HG03280 (cell line): ENCODE data around the gene TRAPPC3.

Experiments
- ATAC-seq: cut with Tn5 transposase; IDR thresholded peaks from one replicate; pipeline ENCODE4 v1.9.1; 2021; ENCODE audit warnings: mild to moderate bottlenecking, moderate library complexity; ENCODE audit not compliant: unreplicated experiment

The TRAPPC3 gene

DNA sequence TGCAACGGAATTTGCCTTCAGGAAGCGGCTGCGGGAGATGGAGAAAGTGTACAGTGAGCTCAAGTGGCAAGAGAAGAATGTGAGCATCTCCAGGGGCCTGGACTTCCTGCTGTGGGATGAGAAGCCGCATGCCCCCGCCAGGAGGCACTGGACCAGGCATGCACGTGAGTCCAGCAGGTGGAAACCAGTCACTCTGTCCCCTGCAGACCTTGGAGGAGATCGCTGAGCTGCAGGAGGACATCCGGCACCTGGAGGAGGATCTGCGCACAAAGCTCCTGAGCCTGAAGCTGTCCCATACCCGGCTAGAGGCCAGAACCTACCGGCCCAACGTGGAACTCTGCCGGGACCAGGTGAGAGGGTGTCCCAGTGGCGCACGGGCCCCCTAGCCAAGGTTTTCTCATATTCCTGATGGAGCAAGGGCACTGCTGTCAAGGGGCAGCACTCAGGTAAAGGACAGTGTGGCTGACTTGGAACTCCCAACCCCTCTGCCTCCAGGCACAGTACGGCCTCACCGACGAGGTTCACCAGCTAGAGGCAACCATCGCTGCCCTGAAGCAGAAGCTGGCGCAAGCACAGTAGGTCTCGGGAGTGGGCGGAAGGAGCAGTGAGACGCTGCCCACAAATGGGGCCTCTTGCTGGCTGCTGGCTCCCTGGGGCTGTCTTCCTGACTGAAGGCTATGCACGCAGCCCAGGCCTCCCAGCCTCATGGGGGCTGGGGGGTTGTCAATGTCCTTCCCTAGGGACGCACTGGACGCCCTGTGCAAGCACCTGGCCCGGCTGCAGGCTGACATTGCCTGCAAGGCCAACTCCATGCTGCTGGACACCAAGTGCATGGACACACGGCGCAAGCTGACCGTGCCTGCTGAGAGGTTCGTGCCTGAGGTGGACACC lies 61.8 kb downstream of the TRAPPC3 start:
- ATAC-seq = no peak
